Measurements from ENCODE around the gene BEAN1. TPM values are rescaled to one million over a fixed set of nuclear protein-coding genes. Genes with fewer than 3 reads are reported as not detected.

The BEAN1 gene
- polyA plus RNA-seq, 1 donor from 2014 or later = 0.16 TPM

DNA sequence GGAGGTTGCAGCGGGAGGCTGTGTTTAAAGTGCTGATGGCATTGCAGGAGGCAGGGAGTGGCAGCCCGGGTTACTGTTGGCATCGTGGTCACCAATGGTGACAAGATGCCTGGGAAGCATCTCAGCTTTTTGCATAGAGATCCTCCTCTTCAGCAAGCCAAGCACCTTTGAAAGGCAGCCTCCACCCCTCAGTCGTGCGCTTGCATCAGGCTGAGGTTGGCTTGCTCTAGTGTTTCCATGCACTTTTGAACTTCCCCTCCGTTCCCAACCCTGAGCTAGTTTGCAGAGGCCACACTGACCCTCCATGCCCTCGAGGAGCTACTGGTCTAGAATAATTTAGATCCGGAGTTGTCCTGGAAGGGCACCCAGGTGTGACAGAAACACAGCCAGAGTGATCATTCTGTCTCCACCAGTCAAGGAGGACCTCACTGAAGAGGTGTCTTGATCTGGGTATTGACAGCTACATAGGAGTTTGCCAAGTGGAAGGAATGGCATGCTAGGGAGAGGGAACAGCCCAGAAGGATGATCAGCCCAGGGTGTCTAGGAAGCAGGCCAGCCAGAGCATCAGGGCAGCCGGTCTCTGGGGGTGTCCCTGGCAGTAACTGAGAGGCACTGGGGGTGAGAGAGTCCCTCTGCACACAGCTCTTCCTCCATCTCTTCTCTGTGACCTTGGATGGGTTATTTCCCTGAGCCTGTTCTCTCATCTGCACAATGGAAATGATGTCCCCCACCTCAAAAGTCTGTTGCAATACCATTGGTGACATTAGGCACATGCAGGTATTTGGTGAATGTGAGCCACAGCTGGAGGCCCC lies 7.7 kb downstream of the BEAN1 start:
- Histone ChIP-seq H3K9ac (ENCODE audit: low read length) (no peak overlapping the region), H2AFZ (ENCODE audit: low read depth, low read length) (no peak overlapping the region), H3K4me3 (ENCODE audit: low read length) (no peak overlapping the region), H3K36me3 (ENCODE audit: insufficient read depth, low read length) (no peaks in the 10 kb centered on the region), H3K9me2 (ENCODE audit: insufficient read depth, low read length) (no peaks in the 10 kb centered on the region), H3K79me2 (replicated peaks; ENCODE audit: insufficient read depth, low read length) (no peaks in the 10 kb centered on the region), H4K20me1 (ENCODE audit: insufficient read depth) (no peaks in the 10 kb centered on the region), H3K27me3 (ENCODE audit: insufficient read depth, low read depth, low read length) (peaks cover 5% of the 10 kb centered on the region), H3K27ac (ENCODE audit: low read length) (no peak overlapping the region), H3K9me3 (ENCODE audit: low read length) (no peaks in the 10 kb centered on the region), H3K4me2 (ENCODE audit: low read length) (no peak overlapping the region), H3F3A (ENCODE audit: insufficient read depth, low read length, poor library complexity, severe bottlenecking) (no peaks in the 10 kb centered on the region)
- TF ChIP-seq POLR2AphosphoS5 (IDR thresholded peaks at IDR 0.05) (no peak), EP300 (conservative IDR thresholded peaks at IDR 0.05; ENCODE audit: poor library complexity, severe bottlenecking) (no peak), MXI1 (conservative IDR thresholded peaks at IDR 0.05; ENCODE audit: poor library complexity, severe bottlenecking) (no peak), EZH2 (IDR thresholded peaks at IDR 0.05; ENCODE audit: borderline replicate concordance, insufficient read depth, low read length, poor library complexity, severe bottlenecking) (no peak), RAD21 (conservative IDR thresholded peaks at IDR 0.05) (no peak), SMC3 (conservative IDR thresholded peaks at IDR 0.05; ENCODE audit: poor library complexity) (no peak), TAF1 (IDR thresholded peaks at IDR 0.05; ENCODE audit: low read depth) (no peak)
- TF ChIP-seq, protein P1, sequence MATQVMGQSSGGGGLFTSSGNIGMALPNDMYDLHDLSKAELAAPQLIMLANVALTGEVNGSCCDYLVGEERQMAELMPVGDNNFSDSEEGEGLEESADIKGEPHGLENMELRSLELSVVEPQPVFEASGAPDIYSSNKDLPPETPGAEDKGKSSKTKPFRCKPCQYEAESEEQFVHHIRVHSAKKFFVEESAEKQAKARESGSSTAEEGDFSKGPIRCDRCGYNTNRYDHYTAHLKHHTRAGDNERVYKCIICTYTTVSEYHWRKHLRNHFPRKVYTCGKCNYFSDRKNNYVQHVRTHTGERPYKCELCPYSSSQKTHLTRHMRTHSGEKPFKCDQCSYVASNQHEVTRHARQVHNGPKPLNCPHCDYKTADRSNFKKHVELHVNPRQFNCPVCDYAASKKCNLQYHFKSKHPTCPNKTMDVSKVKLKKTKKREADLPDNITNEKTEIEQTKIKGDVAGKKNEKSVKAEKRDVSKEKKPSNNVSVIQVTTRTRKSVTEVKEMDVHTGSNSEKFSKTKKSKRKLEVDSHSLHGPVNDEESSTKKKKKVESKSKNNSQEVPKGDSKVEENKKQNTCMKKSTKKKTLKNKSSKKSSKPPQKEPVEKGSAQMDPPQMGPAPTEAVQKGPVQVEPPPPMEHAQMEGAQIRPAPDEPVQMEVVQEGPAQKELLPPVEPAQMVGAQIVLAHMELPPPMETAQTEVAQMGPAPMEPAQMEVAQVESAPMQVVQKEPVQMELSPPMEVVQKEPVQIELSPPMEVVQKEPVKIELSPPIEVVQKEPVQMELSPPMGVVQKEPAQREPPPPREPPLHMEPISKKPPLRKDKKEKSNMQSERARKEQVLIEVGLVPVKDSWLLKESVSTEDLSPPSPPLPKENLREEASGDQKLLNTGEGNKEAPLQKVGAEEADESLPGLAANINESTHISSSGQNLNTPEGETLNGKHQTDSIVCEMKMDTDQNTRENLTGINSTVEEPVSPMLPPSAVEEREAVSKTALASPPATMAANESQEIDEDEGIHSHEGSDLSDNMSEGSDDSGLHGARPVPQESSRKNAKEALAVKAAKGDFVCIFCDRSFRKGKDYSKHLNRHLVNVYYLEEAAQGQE (IDR thresholded peaks at IDR 0.05; ENCODE audit: borderline replicate concordance) = no peak
- TF ChIP-seq, protein P2, sequence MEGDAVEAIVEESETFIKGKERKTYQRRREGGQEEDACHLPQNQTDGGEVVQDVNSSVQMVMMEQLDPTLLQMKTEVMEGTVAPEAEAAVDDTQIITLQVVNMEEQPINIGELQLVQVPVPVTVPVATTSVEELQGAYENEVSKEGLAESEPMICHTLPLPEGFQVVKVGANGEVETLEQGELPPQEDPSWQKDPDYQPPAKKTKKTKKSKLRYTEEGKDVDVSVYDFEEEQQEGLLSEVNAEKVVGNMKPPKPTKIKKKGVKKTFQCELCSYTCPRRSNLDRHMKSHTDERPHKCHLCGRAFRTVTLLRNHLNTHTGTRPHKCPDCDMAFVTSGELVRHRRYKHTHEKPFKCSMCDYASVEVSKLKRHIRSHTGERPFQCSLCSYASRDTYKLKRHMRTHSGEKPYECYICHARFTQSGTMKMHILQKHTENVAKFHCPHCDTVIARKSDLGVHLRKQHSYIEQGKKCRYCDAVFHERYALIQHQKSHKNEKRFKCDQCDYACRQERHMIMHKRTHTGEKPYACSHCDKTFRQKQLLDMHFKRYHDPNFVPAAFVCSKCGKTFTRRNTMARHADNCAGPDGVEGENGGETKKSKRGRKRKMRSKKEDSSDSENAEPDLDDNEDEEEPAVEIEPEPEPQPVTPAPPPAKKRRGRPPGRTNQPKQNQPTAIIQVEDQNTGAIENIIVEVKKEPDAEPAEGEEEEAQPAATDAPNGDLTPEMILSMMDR (IDR thresholded peaks at IDR 0.05; ENCODE audit: poor library complexity, severe bottlenecking) = no peak

DNA sequence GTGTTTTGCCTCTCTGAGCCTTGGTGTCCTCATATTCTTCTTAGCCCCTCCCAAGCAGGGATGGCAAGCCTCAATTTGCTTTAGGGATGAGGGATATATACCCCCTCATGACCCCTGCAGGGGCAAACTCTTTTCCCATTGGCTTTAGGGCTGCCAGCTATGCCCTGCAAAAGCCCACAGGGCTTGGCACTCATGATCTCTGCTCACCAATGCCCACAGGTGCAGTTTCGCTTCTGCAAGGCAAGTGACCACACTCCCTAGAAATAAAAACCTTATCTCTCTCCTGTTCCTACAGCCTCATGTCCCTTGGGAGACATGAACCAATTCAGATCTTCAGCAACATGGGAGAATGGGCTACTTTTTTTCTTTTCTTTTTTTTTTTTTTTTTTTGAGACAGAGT lies 8.8 kb downstream of the BEAN1 start:
- no peak overlapping the region for H3K9ac ChIP-seq (ENCODE audit: low read length)
- no peak overlapping the region for H3K4me2 ChIP-seq (ENCODE audit: low read length)
- no peaks in the 10 kb centered on the region for H4K20me1 ChIP-seq (ENCODE audit: insufficient read depth)
- no peak for TF ChIP-seq RAD21 (conservative IDR thresholded peaks at IDR 0.05)
- no peak for TF ChIP-seq TAF1 (IDR thresholded peaks at IDR 0.05; ENCODE audit: low read depth)
- no peak for TF ChIP-seq POLR2AphosphoS5 (IDR thresholded peaks at IDR 0.05)
- no peaks in the 10 kb centered on the region for H3K36me3 ChIP-seq (ENCODE audit: insufficient read depth, low read length)
- H3K27me3 ChIP-seq (ENCODE audit: insufficient read depth, low read depth, low read length) = no peaks in the 10 kb centered on the region
- H3K9me2 ChIP-seq (ENCODE audit: insufficient read depth, low read length) = no peaks in the 10 kb centered on the region
- no peak overlapping the region for H3K27ac ChIP-seq (ENCODE audit: low read length)
- no peaks in the 10 kb centered on the region for H3K79me2 ChIP-seq (replicated peaks; ENCODE audit: insufficient read depth, low read length)
- no peak overlapping the region for H2AFZ ChIP-seq (ENCODE audit: low read depth, low read length)
- no peaks in the 10 kb centered on the region for H3K9me3 ChIP-seq (ENCODE audit: low read length)
- no peak overlapping the region for H3K4me3 ChIP-seq (ENCODE audit: low read length)
- H3F3A ChIP-seq (ENCODE audit: insufficient read depth, low read length, poor library complexity, severe bottlenecking) = no peaks in the 10 kb centered on the region
